HepG2 (cell line): ENCODE results near the gene PVR. TPM values are rescaled to one million over a fixed set of nuclear protein-coding genes. Genes with fewer than 3 reads are reported as not detected.

Source experiments
- BCL6 ChIP-seq: IDR thresholded peaks from 2 replicates; pipeline ENCODE4 v1.6.1; 2016; ENCODE audit warnings: missing genetic modification reagents, missing compliant biosample characterization
- RELA ChIP-seq: sonication (generic); formaldehyde crosslinking; IDR thresholded peaks from 2 replicates; pipeline ENCODE4 v1.4.0; 2020; ENCODE audit warnings: missing genetic modification reagents
- ZNF260 ChIP-seq: sonication (generic); formaldehyde crosslinking; IDR thresholded peaks from 2 replicates; pipeline ENCODE4 v1.4.0; 2020; ENCODE audit warnings: missing genetic modification reagents, low read depth, mild to moderate bottlenecking, borderline replicate concordance
- polyA plus RNA-seq, 8 experiments: library from polyadenylated mRNA; depleted of rRNA in 3 of 8; stranded (reverse) in 7 of 8; unstranded in 1 of 8; fragments of >200 nt; fragmentation: Illumina TruSeq in 4 of 8; extraction: Trizol in 4 of 8; gene quantifications; 2 replicates each; pipeline versions ENCODE4 v1.2.1 to v1.2.3, GENCODE V29; 2011 to 2016; ENCODE audit warnings: low read depth in 4 of 8, missing spikeins in 1 of 8, mixed read lengths in 1 of 8; ENCODE audit not compliant: insufficient read depth in 1 of 8
- total RNA-seq, 5 experiments: library from RNA; depleted of rRNA; stranded (reverse); fragments of >200 nt; fragmentation: Illumina TruSeq; extraction: Trizol; gene quantifications; 2 replicates each; pipeline ENCODE4 v1.2.3, GENCODE V29; 2016; ENCODE audit warnings: low read depth in 1 of 5
- TF ChIP-seq, protein P1 (sequence below): sonication (generic); formaldehyde crosslinking; IDR thresholded peaks from 2 replicates; pipeline ENCODE4 v1.5.1; 2020; ENCODE audit warnings: mild to moderate bottlenecking, missing genetic modification reagents, borderline replicate concordance
- TF ChIP-seq, protein P2 (sequence below): sonication (generic); formaldehyde crosslinking; IDR thresholded peaks from 2 replicates; pipeline ENCODE4 v1.4.0; 2020; ENCODE audit warnings: mild to moderate bottlenecking, missing genetic modification reagents
- TF ChIP-seq, protein P3 (sequence below): sonication (generic); formaldehyde crosslinking; IDR thresholded peaks from 2 replicates; pipeline ENCODE4 v1.4.0; 2020; ENCODE audit warnings: missing genetic modification reagents, borderline replicate concordance
- TF ChIP-seq, protein P4 (sequence below): sonication (generic); formaldehyde crosslinking; IDR thresholded peaks from 2 replicates; pipeline ENCODE4 v1.4.0; 2020; ENCODE audit warnings: mild to moderate bottlenecking, missing genetic modification reagents

PVR gene
- total and polyA plus RNA-seq, 2 of the 13 experiments (the other 11 are each of a cell fraction or from before 2014, with no cell fraction given) = 43.4 to 46.6 TPM

DNA sequence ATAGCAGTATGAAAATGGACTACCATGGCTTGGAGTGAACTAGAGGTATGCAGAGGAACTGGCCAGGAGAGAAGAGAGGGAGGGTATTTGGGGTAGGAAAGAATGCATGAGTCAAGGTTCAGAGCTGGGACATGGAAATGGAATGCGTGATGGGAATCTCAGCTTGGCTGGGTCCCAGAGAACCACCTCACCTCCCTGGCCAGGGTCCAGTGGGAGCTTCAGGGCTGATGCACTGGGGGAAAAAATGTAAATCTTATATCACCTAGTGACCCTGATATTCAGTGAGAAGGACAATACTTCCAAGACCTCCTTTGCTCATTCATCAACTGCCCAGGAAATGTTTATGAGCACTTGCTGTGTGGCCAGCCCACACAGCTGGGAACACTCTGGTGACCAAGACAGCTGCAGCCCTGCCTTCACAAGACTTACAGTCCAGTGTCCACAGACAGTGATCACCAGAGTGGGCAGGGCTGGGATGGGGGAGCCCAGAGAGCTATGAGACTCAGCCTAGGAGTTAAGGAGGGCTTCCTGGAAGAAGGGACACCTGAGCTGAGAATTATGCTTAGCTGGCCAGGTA, 17.6 kb upstream of the PVR start (continued):
- no peak for TF ChIP-seq RELA (CRISPR knock-in tag)
- TF ChIP-seq, protein P1, sequence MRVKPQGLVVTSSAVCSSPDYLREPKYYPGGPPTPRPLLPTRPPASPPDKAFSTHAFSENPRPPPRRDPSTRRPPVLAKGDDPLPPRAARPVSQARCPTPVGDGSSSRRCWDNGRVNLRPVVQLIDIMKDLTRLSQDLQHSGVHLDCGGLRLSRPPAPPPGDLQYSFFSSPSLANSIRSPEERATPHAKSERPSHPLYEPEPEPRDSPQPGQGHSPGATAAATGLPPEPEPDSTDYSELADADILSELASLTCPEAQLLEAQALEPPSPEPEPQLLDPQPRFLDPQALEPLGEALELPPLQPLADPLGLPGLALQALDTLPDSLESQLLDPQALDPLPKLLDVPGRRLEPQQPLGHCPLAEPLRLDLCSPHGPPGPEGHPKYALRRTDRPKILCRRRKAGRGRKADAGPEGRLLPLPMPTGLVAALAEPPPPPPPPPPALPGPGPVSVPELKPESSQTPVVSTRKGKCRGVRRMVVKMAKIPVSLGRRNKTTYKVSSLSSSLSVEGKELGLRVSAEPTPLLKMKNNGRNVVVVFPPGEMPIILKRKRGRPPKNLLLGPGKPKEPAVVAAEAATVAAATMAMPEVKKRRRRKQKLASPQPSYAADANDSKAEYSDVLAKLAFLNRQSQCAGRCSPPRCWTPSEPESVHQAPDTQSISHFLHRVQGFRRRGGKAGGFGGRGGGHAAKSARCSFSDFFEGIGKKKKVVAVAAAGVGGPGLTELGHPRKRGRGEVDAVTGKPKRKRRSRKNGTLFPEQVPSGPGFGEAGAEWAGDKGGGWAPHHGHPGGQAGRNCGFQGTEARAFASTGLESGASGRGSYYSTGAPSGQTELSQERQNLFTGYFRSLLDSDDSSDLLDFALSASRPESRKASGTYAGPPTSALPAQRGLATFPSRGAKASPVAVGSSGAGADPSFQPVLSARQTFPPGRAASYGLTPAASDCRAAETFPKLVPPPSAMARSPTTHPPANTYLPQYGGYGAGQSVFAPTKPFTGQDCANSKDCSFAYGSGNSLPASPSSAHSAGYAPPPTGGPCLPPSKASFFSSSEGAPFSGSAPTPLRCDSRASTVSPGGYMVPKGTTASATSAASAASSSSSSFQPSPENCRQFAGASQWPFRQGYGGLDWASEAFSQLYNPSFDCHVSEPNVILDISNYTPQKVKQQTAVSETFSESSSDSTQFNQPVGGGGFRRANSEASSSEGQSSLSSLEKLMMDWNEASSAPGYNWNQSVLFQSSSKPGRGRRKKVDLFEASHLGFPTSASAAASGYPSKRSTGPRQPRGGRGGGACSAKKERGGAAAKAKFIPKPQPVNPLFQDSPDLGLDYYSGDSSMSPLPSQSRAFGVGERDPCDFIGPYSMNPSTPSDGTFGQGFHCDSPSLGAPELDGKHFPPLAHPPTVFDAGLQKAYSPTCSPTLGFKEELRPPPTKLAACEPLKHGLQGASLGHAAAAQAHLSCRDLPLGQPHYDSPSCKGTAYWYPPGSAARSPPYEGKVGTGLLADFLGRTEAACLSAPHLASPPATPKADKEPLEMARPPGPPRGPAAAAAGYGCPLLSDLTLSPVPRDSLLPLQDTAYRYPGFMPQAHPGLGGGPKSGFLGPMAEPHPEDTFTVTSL (CRISPR knock-in tag) = no peak
- TF ChIP-seq, protein P2, sequence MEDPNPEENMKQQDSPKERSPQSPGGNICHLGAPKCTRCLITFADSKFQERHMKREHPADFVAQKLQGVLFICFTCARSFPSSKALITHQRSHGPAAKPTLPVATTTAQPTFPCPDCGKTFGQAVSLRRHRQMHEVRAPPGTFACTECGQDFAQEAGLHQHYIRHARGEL (CRISPR knock-in tag) = no peak
- TF ChIP-seq, protein P3, sequence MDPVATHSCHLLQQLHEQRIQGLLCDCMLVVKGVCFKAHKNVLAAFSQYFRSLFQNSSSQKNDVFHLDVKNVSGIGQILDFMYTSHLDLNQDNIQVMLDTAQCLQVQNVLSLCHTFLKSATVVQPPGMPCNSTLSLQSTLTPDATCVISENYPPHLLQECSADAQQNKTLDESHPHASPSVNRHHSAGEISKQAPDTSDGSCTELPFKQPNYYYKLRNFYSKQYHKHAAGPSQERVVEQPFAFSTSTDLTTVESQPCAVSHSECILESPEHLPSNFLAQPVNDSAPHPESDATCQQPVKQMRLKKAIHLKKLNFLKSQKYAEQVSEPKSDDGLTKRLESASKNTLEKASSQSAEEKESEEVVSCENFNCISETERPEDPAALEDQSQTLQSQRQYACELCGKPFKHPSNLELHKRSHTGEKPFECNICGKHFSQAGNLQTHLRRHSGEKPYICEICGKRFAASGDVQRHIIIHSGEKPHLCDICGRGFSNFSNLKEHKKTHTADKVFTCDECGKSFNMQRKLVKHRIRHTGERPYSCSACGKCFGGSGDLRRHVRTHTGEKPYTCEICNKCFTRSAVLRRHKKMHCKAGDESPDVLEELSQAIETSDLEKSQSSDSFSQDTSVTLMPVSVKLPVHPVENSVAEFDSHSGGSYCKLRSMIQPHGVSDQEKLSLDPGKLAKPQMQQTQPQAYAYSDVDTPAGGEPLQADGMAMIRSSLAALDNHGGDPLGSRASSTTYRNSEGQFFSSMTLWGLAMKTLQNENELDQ (CRISPR knock-in tag) = no peak
- TF ChIP-seq BCL6 (CRISPR knock-in tag) = 0 out of 2 replicates have a peak, but pooled peaks have one; percentile 18
- TF ChIP-seq, protein P4, sequence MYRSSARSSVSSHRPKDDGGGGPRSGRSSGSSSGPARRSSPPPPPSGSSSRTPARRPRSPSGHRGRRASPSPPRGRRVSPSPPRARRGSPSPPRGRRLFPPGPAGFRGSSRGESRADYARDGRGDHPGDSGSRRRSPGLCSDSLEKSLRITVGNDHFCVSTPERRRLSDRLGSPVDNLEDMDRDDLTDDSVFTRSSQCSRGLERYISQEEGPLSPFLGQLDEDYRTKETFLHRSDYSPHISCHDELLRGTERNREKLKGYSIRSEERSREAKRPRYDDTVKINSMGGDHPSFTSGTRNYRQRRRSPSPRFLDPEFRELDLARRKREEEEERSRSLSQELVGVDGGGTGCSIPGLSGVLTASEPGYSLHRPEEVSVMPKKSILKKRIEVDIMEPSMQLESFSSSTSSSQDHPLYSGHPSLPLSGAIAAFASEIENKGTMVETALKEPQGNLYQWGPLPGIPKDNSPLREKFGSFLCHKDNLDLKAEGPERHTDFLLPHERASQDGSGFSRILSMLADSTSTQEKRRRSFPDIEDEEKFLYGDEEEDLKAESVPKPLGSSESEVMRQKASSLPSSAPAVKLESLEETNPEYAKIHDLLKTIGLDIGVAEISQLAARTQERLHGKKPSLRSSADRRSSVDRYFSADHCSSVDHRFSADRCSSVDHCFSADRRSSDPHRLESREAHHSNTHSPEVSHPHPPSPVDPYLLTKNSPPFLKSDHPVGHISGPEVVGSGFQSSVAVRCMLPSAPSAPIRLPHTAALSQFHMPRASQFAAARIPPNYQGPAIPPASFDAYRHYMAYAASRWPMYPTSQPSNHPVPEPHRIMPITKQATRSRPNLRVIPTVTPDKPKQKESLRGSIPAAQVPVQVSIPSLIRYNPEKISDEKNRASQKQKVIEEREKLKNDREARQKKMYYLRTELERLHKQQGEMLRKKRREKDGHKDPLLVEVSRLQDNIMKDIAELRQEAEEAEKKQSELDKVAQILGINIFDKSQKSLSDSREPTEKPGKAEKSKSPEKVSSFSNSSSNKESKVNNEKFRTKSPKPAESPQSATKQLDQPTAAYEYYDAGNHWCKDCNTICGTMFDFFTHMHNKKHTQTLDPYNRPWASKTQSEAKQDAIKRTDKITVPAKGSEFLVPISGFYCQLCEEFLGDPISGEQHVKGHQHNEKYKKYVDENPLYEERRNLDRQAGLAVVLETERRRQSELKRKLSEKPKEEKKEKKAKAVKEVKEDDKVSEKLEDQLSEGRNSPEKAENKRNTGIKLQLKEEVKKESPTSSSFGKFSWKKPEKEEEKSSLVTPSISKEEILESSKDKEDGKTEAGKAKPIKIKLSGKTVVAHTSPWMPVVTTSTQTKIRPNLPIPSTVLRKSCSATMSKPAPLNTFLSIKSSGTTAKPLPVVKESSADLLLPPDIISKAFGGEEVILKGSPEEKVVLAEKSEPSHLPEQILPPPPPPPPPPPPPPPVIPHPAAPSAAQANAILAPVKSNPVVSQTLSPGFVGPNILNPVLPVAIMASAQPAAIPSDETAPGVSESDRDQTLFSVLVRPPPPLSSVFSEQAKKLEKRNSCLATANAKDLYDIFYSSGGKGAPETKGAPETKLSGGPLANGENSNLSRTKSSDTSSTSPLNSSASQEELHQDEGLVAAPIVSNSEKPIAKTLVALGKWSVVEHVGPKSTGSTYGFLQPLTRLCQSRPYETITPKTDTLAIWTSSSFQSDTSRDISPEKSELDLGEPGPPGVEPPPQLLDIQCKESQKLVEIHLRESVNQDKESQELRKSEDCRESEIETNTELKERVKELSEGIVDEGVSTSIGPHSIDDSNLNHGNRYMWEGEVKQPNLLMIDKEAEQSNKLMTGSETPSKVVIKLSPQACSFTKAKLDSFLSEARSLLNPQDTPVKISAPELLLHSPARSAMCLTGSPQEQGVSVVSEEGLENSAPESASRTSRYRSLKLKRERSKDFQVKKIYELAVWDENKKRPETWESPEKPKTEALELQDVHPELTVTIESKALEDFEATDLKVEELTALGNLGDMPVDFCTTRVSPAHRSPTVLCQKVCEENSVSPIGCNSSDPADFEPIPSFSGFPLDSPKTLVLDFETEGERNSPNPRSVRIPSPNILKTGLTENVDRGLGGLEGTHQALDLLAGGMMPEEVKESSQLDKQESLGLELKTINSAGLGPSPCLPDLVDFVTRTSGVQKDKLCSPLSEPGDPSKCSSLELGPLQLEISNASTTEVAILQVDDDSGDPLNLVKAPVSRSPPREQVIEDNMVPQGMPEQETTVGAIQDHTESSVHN (CRISPR knock-in tag) = no peak
- no peak for TF ChIP-seq ZNF260 (CRISPR knock-in tag)
